Sigmoid colon (tissue), 4 donors: Measurements from ENCODE around the gene MTTP.

ENCODE experiments used
- EP300 ChIP-seq, 4 donors: sonication (generic); formaldehyde crosslinking; IDR thresholded peaks; one replicate each; pipeline ENCODE4 v1.6.1; 2017; ENCODE audit warnings: antibody characterized with exemption in 4 of 4
- POLR2A ChIP-seq, 2 donors: fragments of 450-650 bp; IDR thresholded peaks; one replicate each; pipeline ENCODE4 v1.6.1; 2016; ENCODE audit warnings: antibody characterized with exemption in 2 of 2, mild to moderate bottlenecking in 2 of 2, moderate library complexity in 2 of 2
- POLR2AphosphoS5 ChIP-seq, 4 donors: sonication (generic); formaldehyde crosslinking; IDR thresholded peaks; one replicate each; pipeline ENCODE4 v1.6.1; 2017; ENCODE audit warnings: antibody characterized with exemption in 4 of 4
- TF ChIP-seq, protein P1 (sequence below), 4 experiments: fragments of 450-650 bp in 3 of 4; fragments of 200-600 bp in 1 of 4; IDR thresholded peaks; one replicate each; pipeline ENCODE4 v1.5.1; 2016 to 2019; ENCODE audit warnings: antibody characterized with exemption in 4 of 4, mild to moderate bottlenecking in 3 of 4, moderate library complexity in 2 of 4

DNA sequence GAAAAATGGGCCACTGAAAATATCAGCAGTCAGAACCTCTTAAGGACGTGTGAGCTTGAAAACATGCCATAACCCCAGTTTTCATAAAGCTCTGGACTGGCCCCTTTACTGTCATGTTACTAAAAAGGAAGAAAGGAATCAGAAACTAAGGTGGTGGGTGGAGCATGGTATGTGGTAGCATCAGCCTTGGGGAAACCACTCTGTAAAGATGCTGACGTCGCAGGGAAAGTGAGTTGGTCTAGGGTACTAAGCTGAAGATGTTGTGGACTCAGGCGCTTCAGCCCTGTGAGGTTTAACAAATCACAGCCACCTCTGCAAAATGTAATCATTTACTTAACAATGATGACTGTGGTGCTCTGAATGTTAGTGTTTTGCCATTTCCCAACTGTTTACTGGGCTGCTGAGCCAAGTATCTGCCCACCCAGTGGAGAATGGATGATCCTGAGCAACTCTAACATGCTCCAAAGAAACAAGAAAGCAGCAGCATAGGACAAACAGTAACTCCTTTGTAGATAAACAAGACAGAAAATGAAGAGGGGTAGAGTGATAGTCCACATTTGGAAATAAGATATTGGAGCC, 49.6 kb downstream of the MTTP start:
- TF ChIP-seq, protein P1, sequence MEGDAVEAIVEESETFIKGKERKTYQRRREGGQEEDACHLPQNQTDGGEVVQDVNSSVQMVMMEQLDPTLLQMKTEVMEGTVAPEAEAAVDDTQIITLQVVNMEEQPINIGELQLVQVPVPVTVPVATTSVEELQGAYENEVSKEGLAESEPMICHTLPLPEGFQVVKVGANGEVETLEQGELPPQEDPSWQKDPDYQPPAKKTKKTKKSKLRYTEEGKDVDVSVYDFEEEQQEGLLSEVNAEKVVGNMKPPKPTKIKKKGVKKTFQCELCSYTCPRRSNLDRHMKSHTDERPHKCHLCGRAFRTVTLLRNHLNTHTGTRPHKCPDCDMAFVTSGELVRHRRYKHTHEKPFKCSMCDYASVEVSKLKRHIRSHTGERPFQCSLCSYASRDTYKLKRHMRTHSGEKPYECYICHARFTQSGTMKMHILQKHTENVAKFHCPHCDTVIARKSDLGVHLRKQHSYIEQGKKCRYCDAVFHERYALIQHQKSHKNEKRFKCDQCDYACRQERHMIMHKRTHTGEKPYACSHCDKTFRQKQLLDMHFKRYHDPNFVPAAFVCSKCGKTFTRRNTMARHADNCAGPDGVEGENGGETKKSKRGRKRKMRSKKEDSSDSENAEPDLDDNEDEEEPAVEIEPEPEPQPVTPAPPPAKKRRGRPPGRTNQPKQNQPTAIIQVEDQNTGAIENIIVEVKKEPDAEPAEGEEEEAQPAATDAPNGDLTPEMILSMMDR (IDR thresholded peaks at IDR 0.05) = no peak
- TF ChIP-seq EP300 (IDR thresholded peaks at IDR 0.05) (no peak), POLR2A (IDR thresholded peaks at IDR 0.05) (no peak), POLR2AphosphoS5 (IDR thresholded peaks at IDR 0.05) (peak in 2 of 4 donors; percentile 22 to 43)
